GM21576 (cell line): Measurements from ENCODE around the gene SCTR.
A peak's percentile ranks its signal among the peaks of the same experiment; 100 is the strongest.

ENCODE experiments used
- ATAC-seq: cut with Tn5 transposase; IDR thresholded peaks from one replicate; pipeline ENCODE4 v1.9.1; 2021; ENCODE audit warnings: mild to moderate bottlenecking, moderate library complexity; ENCODE audit not compliant: unreplicated experiment

The SCTR gene

DNA sequence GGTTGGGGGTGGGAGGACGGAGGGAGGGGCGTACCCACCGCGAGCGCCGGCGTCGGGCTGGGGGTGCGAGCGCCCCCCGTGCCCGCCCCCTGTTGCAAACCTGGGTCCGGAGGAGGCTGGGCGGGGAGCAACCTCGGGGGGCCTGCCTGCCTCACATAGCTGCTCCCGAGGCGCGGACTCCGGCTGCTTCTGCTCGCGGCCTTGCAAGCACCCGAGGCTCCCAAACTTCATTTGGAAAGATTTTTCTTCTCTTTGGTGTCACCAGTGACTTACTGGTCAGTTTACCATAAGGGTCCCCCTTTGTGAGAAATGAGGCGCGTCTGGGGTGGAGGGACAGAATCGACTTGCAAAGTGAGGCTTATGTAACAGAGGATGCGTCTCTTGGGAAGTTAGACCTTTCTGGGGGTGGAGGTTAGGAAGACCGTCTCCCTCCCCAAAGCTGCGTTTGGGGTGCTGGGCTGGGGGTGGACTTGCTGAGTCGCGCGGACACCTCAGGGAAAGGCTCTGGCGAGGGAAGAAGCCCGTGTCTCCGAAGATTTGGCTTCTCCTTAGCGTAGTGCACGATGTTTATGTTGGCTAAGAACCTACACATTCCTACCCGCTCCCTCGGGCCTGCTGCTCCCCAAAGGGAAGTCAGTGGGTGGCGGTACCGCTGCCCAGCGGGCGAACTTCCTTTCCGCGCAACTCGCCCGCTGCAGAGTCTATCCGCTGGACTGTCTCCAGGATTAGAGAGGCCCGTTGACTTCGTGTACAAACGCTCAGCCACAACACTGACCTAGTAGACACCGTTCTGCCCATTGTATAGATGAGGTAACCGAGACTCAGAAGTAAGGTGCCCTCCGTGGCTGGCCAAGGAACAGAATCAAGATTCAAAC, 92.1 kb downstream of the SCTR start:
- ATAC-seq, result no peak

GRCh38 chr2:119431155-119431975, 92.9 kb downstream of the SCTR start, which contains the start of gene TMEM37:
TSS of gene TMEM37 (plus strand) at chr2:119431854. CDS start at chr2:119431904, 50 bp downstream.
- ATAC-seq, result peak; percentile 57

DNA sequence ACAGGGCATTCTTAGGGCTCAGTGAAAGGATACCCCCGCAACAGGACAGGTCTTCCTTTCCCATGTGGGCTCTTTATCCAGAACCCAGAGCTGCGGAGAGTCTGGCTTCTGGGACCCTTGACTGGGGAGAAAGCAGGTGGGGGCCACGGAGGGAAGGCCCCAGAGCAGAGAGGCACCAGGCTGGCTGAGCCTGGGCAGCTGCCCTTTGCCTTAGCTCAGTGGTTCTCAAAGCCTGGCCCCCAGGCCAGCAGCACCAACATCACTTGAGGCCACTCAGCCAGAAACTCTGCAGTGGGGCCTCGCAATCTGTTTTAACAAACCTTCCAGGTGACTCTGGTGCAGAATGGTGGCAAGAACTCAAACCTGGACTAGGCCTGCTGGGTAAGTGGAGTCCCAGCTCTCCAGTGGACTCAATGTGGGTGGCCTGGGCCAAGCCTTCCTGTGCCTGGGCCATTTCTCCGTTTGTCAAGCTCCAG, 94.2 kb downstream of the SCTR start:
- ATAC-seq, result no peak

DNA sequence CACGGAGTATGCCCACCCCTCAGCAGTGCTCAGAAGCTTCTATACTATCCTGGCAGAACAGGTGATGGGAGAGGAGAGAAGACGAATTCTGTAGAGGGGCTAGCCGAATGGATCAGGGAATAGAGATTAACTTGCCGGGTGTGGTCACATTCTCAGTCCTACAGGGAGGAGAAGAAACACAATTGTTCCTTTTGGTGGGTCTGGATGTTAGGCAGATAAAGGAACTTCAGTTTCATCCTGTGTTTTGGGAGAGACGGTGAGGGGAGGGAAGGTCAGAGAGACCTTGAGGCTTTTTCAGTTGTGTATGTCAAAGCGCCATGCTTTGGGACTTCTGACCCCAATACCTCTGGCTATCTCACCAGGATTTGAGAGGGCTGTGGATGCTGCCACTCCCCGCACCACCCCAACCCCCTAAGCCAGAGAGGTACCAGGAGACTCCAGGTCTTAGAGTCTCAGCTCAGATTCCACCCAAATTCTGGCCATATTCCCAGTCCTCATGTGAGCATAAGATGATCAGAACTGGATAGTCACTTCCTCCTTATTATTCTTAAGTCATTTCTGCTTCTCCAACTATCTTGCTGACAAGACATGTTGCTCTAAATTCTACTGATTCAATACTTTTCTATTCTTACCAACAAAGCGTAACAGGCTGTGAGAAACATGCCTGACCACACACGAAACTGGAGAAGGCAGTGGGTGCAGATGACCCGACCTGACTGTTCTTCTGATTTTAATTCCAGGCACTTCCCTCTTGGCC, 94.9 kb downstream of the SCTR start:
- no peak for ATAC-seq

DNA sequence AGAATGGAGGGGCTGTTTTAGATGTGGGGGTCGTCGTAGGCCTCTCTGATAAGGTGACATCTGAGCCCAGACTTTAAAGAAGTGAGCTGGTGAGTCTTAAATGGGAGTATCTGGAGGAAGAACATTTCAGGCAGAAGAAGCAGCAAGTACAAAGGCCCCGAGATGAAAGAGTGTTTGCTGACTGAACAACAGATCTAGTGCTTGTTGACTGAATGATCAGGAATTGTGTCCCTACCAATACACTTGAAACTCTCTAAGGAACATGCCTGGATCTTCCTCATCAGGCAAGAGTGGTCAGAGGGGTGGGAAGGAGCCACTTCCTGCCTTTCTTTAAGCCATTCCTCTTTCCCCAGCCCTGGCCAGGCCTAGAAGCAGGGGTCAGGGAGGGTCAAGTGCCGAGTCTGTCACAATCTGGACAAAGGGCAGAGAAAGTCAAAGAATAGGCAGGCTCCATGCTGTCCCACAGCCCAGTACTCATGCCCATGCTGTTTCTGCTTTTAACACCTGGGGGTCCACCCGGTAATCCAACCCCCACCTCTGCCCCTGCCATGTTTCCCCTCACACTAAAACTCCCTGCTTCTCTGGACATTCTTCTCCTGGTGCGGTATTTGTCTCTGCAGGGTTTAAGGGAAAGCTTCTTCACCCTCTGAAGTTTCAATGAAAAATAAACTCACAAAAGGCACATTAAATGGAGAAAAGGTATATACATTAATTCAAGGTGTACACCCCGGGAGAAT, 95.6 kb downstream of the SCTR start:
- no peak for ATAC-seq

DNA sequence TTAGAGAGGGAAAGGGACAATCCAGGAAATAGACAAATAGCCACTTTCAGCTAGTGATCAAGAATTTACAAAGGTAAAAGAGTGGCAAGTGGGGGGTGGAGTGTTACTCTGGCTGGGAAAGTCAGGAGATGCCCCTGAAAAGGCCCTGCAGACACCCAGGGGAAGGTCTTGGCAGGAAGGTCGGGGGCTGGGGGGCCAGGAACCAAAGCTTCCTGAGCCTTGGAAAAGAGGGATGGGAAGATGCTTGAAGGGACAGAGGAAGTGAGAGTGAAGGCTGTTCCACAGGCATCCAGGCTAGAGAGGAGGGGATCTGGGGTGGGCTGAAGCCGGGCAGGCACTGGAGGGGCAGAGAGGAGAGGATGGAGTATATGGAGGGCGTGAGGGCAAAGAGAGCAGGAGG, 96.5 kb downstream of the SCTR start:
- ATAC-seq, result no peak

- ATAC-seq, result no peak
These were observed 97.4 kb downstream of the SCTR start for GRCh38 chr2:119426801-119427395.

- ATAC-seq, result no peak
These were observed 97.9 kb downstream of the SCTR start for GRCh38 chr2:119426396-119426675.

DNA sequence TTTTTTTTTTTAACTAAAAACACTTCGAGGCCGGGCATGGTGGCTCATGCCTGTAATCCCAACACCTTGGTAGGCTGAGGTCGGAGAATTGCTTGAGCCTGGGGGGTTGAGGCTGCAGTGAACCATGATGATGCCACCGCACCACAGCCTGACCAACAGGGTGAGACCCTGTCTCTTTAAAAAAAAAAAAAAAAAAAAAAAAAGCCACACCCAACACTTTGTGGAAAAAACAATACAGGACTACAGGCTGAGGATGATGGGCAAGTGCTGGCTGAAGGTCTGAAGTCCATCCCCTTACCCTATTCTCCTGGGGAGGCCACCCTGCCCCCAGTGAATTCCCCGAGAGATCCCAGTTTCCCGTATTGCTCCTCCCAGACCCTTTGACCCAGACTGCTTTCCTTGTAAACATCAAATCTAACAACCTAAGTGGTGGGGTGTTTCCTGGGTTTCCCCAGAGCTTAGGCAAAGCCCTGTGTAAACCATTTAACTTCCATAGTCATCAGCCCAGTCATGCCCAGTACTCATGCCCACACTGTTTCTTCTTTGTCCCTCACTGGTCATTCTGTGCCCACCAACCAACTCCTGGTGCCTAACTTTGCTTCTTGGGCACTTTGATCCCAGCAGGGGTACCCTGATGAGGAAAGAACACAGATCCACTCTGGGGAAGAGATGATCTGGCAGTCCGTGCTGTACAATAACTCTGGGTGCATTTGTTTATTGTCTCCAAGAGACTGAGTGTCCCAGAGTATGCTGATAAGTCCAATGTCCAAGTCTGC, 98.5 kb downstream of the SCTR start:
- no peak for ATAC-seq

GRCh38 chr2:119425119-119425405, 99.2 kb downstream of the SCTR start:
- no peak for ATAC-seq

DNA sequence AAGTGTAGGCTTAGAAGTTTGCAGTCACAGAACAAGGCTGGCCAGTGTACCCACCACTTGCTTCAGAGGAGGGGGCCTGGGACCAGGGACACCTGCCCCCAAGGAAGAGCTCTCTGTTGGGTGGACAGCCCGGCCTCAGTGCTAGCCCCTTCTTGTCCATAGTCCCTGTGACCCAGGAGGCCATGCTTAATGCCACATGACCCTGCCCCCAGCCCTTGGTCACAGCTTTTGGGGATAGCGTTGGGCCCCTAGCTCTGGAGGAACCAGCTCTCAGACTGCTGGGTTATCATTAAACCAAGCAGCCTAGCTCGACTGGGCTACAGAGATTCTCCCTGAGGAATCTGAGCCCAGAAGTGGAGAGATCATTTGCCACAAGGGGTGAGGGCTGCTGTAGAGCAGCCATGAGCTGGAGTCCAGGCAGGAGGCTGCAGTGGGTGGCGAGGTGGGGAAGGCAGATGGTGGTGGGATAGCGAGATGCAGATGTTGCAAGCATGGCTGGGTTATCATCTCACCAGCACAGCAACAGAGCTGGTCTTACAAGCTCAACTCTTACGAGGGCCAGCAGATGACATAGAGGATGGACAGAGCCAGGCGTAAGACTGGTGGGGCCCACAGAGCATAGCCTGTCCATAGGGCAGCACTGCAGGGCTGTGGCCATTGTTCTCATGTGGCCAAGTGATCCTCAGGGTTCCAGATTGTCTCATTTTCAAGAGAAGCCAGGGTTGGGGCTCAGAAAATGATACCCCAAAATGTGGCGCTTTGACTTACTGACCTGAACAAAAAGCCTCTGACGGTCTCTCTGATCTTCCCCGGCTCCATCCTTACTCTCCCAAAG, 99.8 kb downstream of the SCTR start:
- no peak for ATAC-seq

- ATAC-seq, result no peak
These were observed 100.5 kb downstream of the SCTR start for GRCh38 chr2:119423811-119424210.

- no peak for ATAC-seq
These were observed 101.2 kb downstream of the SCTR start for GRCh38 chr2:119423108-119423444.

DNA sequence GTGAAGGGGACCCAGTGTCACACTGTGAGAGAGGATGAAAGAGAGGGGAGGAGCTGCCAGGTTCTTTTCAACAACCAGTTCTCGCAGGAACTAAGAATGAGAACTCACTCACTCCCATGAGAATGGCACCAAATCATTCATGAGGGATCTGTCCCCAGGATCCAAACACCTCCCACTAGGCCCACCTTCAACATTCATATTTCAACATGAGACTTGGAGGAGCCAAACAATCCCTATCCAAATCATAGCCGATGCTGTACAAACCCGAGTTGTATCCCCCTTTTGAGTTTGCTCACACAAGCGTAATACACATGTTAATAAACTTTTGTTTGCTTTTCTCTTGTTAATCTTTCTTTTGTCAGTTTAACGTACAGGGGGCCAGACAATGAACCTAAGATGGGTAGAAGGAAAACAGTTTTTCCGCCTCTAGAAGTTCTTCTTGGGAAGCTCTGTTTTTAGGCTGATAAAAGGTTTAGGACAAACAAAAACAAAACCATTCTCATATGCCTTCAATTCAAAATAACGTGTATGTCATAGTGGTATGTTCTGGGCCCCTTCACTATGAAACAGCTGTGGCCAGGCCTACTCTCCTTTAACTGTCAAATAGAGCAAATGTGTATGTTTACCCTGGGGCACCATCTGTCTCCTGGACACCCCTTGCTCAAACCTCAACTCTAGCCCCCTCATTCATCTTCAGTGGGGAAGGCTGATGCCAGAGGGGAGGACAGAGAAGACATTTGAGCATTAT, 101.7 kb downstream of the SCTR start:
- no peak for ATAC-seq

DNA sequence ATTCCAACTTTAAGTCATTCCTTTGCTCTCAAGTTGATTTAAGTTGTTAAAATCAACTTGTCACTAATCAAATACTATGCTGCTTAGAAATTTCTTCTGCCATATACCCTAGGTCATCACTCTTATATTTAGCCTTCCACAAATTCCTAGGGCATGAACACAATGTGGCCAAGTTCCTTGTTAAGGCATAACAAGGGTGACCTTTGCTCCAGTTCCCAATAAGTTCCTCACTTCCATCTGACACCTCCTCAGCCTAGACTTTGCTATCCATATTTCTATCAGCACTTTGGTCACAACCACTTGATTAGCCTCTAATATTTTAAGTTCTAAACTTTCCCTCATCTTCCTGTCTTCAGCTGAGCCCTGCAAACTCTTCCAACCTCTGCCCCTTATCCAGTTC, 102.5 kb downstream of the SCTR start:
- ATAC-seq, result no peak

DNA sequence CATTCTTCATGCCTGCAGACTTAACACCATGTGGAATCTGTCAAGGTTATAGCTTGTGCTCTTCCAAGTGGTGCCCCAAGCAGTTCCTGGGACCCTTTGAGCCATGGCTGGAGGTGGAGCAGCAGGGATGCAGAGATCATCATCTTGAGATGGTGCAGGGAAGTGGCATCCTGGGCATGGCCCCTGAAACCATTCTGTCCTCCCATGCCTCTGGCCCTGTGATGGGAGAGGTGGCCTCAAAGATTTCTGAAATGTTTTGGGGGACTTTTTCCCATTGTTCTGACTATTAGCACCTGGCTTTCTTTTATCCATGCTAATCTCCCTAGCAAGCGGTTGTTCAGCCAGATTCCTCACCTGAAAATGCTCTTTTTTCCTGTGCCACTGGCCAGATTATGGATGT, 103.0 kb downstream of the SCTR start:
- ATAC-seq, result no peak

DNA sequence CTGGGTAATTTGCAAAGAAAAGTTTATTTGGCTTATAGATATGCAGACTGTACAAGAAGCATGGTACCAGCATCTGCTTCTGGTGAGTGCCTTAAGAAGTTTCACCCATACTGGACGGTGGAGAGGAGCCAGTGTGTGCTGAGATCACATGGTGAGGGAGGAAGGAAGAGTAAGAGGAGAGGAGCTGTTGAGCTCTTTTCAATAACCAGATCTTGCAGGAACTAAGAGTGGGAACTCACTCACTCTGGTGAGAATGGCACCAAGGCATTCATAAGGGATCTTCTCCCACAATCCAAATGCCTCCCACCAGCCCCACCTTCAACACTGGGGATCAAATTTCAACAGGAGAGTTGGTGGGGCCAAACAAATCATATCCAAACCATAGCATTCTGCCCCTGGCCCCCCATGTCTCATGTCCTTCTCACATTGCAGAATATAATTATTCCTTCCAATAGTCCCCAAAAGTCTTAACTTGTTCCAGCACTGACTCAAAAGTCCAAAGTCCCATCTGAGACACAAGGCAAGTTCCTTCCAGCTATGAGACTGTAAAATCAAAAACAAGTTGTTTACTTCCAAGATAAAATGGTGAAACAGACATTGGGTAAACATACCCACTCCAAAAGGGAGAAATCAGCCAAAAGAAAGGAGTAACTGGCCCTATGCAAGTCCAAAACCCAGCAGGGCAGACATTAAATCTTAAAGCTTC, 104.3 kb downstream of the SCTR start:
- no peak for ATAC-seq

- ATAC-seq, result no peak
These were observed 105.2 kb downstream of the SCTR start for GRCh38 chr2:119419065-119419464.
